Germinal center (tissue), 1 donor: Measurements from ENCODE around the gene CFAP161.
"Not testable (repeated sequence)": the region's sequence is repeated elsewhere in the genome, so short reads cannot be mapped to it uniquely, and the experiment has no call there.

Source experiments
- DNase-seq: peaks from one replicate; pipeline ENCODE4 v3.0.0; 2012; ENCODE audit warnings: mixed read lengths, low spot score

The CFAP161 gene

GRCh38 chr15:81107889-81108288 is 26.2 kb upstream of the CFAP161 start:
- DNase-seq = no peak

GRCh38 chr15:81108427-81108826 is 25.6 kb upstream of the CFAP161 start:
- no peak for DNase-seq

GRCh38 chr15:81111018-81111417 is 23.1 kb upstream of the CFAP161 start:
- no peak for DNase-seq

GRCh38 chr15:81111510-81112470 is 22.3 kb upstream of the CFAP161 start:
- no peak for DNase-seq

GRCh38 chr15:81113204-81113657 is 20.8 kb upstream of the CFAP161 start:
- DNase-seq = no peak

GRCh38 chr15:81113861-81114291 is 20.2 kb upstream of the CFAP161 start:
- DNase-seq = no peak

GRCh38 chr15:81115054-81115939 is 18.8 kb upstream of the CFAP161 start:
- no peak for DNase-seq

GRCh38 chr15:81117136-81117535 is 16.9 kb upstream of the CFAP161 start:
- DNase-seq = no peak

- no peak for DNase-seq
These were observed 16.5 kb upstream of the CFAP161 start for GRCh38 chr15:81117581-81117980.

GRCh38 chr15:81118361-81118760 is 15.7 kb upstream of the CFAP161 start:
- no peak for DNase-seq

- DNase-seq = no peak
These were observed 14.0 kb upstream of the CFAP161 start for GRCh38 chr15:81120069-81120468.

- no peak for DNase-seq
These were observed 7.2 kb upstream of the CFAP161 start for GRCh38 chr15:81126892-81127291.

- DNase-seq = not testable (repeated sequence)
These were observed 7.4 kb downstream of the CFAP161 start for GRCh38 chr15:81141478-81141877.

- no peak for DNase-seq
These were observed 11.9 kb downstream of the CFAP161 start for GRCh38 chr15:81146006-81146405.

- DNase-seq = no peak
These were observed 12.4 kb downstream of the CFAP161 start for GRCh38 chr15:81146466-81146865.

- no peak for DNase-seq
These were observed 17.3 kb downstream of the CFAP161 start for GRCh38 chr15:81151389-81151788.

GRCh38 chr15:81152339-81152738 is 18.3 kb downstream of the CFAP161 start:
- DNase-seq = no peak

GRCh38 chr15:81152799-81153198 is 18.7 kb downstream of the CFAP161 start:
- no peak for DNase-seq

GRCh38 chr15:81155375-81156218 is 21.5 kb downstream of the CFAP161 start:
- peak; percentile 20 for DNase-seq

GRCh38 chr15:81156324-81156723 is 22.3 kb downstream of the CFAP161 start:
- no peak for DNase-seq

GRCh38 chr15:81157195-81157938 is 23.3 kb downstream of the CFAP161 start:
- DNase-seq = no peak
